HG03378 (cell line): Measurements from ENCODE around the gene TMEM9B.
"Not testable (repeated sequence)": the region's sequence is repeated elsewhere in the genome, so short reads cannot be mapped to it uniquely, and the experiment has no call there.

Experiments used
- ATAC-seq: cut with Tn5 transposase; IDR thresholded peaks from one replicate; pipeline ENCODE4 v1.9.1; 2021; ENCODE audit warnings: mild to moderate bottlenecking, moderate library complexity; ENCODE audit not compliant: unreplicated experiment

TMEM9B gene

GRCh38 chr11:8979365-8979764 lies 15.1 kb upstream of the TMEM9B start:
- not testable (repeated sequence) for ATAC-seq

DNA sequence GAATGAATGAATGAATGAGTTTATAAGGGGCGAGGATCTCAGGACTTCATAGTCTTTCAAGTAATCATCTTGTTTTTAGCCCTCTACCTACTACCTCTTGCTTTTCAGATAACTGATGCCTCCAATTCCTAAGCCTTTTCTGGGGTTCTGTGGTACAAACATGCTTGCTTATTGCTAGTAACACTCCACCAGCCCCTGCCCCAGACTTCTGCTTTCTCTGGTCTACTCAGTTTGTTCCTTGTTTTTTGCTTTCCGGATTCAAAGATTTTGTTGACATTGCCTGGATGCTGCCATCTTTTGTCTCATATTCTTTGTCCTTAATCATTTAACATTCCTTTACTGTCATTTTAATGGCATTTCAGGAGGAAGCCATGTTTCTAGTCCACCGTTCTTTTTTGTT lies 8.9 kb upstream of the TMEM9B start:
- ATAC-seq: no peak

- ATAC-seq: no peak
Measured at GRCh38 chr11:8971924-8972316, 7.7 kb upstream of the TMEM9B start.

- no peak for ATAC-seq
Measured at GRCh38 chr11:8971196-8971923, 7.1 kb upstream of the TMEM9B start.

DNA sequence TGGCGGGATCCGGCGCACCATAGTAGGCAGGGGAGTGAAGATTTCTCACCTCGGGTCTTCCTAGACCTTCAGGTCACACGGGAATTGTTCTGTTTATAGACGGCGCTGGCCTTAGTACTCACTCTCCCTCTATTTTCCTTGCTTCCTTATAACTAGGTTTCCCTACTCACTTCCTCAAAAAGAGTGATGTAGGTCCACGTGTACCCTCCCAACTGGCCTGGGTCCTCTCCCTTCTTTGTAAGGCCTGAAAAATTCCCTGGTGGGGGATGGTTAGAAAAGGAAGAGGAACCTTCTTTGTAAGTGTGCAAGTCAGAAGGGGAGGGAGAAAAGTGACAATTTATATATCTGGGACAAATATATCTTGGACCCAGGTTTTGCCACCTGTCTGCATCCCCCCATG lies 2.9 kb upstream of the TMEM9B start:
- no peak for ATAC-seq

- peak; percentile 46 for ATAC-seq
Measured at GRCh38 chr11:8963569-8964323, 496 bp downstream of the TMEM9B start.

GRCh38 chr11:8962841-8963240 lies 1.4 kb downstream of the TMEM9B start:
- no peak for ATAC-seq

DNA sequence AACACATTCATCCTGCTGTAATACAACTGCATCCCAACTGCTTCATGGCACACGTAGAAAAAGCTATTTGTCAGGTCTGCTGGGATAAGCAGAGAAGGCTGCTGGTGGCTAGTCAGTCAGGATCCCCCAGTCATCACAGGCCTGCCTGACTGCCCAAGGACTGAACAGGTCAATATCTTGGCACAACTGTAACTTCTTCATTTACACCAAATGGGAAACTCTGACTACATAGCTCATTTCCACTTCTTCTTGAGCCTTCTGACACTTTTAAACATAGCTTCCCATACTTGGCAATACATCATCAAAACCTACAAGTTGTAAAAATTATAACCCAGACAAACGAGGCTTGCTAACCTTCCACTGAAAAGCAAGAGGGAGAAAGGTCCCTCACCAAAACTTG lies 2.8 kb downstream of the TMEM9B start:
- no peak for ATAC-seq

DNA sequence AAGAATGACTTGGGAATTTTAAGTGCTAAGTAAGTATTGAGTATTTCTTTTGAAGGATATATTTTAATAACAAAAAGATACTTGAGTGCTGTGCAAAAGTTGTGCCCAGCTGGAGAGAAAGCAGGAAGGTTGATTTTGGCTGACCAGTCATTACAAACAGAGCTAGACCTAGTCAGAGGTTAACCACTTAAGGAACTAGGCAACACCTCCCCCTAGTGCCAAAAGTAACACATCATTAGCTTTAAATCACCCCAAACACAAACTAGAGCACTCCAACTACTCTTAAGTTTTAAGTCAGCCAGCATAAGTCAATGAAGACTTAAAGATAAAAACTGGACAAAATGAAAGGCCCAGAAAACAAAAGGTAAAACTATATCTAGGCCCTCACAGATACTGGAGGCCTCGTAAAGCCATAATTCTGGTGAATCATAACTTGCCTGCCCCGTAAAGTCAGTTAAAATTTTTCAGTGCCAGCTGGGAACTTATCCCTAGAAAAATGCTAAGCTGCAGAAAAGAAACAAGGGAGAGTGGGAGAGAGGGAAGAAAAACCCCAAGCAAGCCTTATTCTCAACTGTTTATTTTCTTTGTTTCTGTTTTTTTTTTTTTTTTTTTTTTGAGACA lies 4.6 kb downstream of the TMEM9B start:
- peak; percentile 52 for ATAC-seq

- no peak for ATAC-seq
Measured at GRCh38 chr11:8956860-8957259, 7.4 kb downstream of the TMEM9B start.

DNA sequence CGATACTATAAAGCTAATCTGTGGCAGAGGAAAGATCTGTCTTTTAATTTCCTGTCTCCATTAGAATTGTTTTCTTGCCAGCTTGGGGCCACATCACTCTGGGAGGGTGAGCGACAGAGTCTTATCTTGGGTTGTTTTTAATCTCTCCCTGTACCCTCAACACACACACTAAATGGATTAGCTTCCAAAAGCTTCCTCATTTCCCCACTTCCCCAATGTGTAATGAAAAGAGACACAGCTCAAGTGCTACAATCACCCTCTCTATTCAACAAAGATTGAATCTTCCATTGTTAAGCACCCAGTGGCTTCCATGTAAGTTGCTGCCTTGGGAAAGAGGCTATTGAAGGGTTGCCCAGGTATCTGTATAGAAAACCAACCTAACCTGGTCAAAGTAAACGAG lies 15.4 kb downstream of the TMEM9B start:
- ATAC-seq: no peak

GRCh38 chr11:8947230-8947943 lies 16.9 kb downstream of the TMEM9B start:
- no peak for ATAC-seq

DNA sequence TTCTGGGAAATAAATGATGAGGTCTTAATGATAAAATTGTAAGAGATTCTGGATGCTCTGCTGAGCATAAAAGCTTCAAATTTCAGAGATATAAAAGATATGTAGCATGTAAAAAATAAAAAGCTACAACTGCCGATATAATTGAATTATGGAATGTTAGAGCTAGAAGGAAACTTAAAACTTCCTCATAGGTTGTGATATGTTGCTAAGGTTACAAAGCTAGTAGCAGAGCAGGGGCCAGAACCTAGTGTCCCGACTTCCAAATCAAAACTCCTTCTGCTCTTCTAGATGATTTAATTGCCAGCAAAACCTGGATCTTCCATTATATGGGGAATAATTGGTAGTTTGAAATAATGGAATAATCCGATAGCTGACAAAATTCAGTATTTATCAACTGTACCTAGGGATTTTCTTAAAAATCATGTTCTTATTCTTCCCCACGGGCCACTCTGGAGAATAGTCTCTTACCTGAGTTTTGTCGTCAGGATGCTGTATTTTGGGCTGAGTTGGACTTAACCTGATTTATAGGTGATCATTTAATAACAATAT lies 21.6 kb downstream of the TMEM9B start, which contains the start of gene ASCL3:
TSS of gene ASCL3 (minus strand) at position 499 of the 549 bp plus-strand sequence. CDS start 4,855 bp downstream, outside the sequence.
- ATAC-seq: no peak

DNA sequence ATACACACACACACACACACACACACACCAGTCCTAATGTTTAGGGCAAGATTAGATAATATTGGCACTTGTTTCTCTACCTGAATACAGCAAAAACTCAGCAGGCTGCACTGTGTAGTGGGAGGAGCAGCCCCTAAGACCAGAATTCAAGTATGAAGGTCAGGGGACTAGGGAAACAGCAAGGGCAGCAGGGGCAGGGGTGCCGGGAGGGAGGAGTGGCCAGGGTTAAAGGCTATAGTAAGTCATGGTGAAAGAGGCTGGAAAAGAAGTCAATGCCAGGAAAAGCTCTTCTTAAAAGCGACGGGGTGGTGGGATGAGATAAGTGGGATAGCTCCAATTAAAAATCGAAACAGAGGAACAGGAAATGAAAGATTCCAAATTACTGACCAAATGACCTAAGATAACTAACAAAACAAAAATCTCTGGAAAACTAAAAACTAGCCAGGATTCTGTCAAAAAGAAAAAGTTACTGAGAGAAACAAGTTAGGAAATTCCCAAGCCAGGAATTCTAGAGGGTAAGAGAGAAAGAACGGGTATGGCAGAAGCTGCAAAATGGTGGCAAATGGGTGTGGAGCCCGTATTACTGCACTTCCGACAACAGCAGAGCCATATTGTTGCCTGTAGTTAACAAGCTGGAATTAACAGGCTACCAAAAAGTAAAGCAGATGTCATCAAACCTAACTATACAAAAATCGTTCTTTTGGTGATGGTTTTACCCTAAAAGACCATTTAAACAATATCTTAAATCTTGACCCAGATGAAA lies 22.7 kb downstream of the TMEM9B start:
- no peak for ATAC-seq

DNA sequence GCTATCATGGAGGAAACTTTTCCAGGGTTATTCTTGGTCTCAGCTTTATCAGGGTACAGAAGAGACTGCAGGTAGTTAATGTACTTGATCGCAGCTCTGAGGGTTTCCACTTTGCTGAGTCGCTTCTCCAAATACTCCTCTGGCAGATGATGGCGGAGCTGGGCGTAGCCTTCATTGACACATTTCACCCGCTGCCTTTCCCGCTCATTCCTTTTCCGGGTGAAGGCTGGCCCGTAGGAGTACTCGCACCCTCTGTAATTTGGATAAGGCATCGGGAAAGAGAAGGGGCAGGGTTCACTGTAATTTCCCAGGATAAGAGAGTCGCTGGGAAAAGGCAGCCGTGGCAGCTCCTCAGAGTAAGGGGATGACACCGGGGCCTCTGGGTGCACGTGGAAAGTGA lies 26.6 kb downstream of the TMEM9B start:
- no peak for ATAC-seq

DNA sequence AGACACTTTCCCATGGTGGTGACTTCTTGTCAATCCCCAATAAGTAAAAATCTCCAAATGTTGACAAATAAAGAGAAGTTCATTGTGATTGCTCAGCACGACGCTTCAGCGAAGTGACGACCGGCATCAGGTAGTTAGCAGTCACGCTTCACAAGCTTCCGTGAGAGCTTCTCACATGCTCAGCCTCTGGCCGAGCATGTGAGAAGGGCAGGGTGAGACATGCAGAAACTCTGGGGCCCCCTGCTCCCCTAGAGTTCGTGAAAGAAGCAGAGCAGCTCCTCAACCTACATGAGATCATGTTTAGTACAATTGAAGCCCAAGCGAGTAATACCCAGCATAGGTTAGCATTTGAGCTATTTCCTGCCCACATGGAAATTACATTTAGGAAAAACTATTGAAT lies 27.1 kb downstream of the TMEM9B start:
- ATAC-seq: no peak

- ATAC-seq: not testable (repeated sequence)
Measured at GRCh38 chr11:8935789-8936188, 28.5 kb downstream of the TMEM9B start.

DNA sequence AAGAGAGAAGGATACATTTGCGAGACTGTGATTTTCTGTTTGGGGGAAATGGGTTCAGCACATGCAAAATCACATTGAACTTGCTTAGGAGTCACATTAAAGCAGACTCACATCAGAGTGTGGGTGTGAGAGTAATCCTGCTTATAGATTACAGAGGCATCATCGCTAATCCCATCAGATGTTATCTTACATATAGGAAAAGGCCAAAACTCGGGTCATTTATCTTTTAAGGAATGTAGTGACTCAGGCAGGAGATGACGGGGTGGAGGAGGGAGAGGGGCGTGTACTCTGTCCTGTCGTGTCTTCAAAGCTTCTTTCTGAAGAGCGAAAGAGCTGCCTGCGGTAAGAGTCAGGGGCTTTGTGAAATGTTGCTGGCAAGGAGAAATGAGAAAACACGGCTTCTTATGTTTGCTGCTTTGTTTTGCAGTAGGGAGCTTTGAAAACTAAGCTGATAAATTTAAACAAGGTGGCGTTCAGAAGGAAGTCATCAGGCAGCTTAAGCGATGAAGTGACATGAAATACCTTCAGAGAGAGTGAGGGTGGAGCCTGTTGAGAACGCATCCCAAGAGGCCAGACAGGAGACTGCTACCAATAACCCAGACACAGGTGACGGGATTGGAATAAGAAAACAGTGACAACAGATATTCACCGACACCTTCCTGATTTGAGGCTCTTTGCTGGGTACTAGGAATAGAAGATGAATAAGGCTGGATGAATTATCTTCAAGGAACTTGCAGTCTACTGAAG lies 29.3 kb downstream of the TMEM9B start:
- ATAC-seq: no peak

DNA sequence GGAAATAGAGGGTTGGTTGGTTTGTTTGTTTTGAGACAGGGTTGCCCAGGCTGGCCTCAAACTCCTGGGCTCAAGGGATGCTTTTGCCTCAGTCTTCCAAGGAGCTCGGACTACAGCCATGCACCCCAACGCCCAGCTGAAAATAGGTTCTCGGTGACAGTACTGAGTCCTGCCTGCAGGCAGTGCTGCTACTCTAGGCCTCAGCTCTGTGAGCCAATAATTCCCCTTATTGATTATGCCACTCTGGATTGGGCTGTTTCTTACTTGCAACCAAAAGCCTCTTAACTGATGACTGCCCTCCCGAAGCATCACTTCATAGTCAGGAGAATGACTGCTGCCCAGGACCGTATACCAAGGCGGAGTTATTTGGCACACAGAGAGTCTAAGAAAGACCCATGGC lies 30.3 kb downstream of the TMEM9B start:
- ATAC-seq: no peak
